DND-41 (cell line): ENCODE results near the gene GNAS-AS1.

Experiments
- ATAC-seq: fragments of 200-7000 bp; cut with Tn5 transposase; 3 replicates; pipeline ENCODE4 v1.9.1; 2021; ENCODE audit warnings: low read depth; ENCODE audit not compliant: insufficient read depth
- DNase-seq: peaks from one replicate; pipeline ENCODE4 v3.0.0-alpha.2; 2020
- H2AFZ ChIP-seq: 2 replicates; pipeline ENCODE4 v1.6.0; 2012; ENCODE audit warnings: low read depth, low read length
- H3K27ac ChIP-seq: 2 replicates; pipeline ENCODE4 v1.5.1; 2012; ENCODE audit warnings: low read length, inconsistent platforms
- H3K27me3 ChIP-seq: fragments of 200-600 bp; sonication (generic); 2 replicates; pipeline ENCODE4 v1.6.0; 2012; ENCODE audit warnings: low read length, mild to moderate bottlenecking, inconsistent platforms; ENCODE audit not compliant: insufficient read depth, poor library complexity
- H3K36me3 ChIP-seq: 2 replicates; pipeline ENCODE4 v1.5.1; 2012; ENCODE audit warnings: low read length, inconsistent platforms; ENCODE audit not compliant: insufficient read depth
- H3K4me1 ChIP-seq: 2 replicates; pipeline ENCODE4 v1.5.1; 2012; ENCODE audit warnings: mild to moderate bottlenecking, low read length; ENCODE audit not compliant: insufficient read depth
- H3K4me2 ChIP-seq: 2 replicates; pipeline ENCODE4 v1.6.0; 2012; ENCODE audit warnings: mild to moderate bottlenecking, moderate library complexity, low read length, inconsistent platforms; ENCODE audit not compliant: insufficient read depth
- H3K4me3 ChIP-seq, 2 experiments: fragments of 200-600 bp in 1 of 2; shearing (Covaris generic) in 1 of 2; 2 replicates each; pipeline ENCODE4 v1.5.1; 2012 to 2016; ENCODE audit warnings: inconsistent platforms in 2 of 2, low read length in 2 of 2, mild to moderate bottlenecking in 2 of 2, low read depth in 1 of 2, moderate library complexity in 1 of 2
- H3K79me2 ChIP-seq: 2 replicates; pipeline ENCODE4 v1.6.0; 2012; ENCODE audit warnings: low read length, inconsistent platforms; ENCODE audit not compliant: insufficient read depth
- H3K9ac ChIP-seq: 2 replicates; pipeline ENCODE4 v1.6.0; 2012; ENCODE audit warnings: low read depth, mild to moderate bottlenecking, inconsistent platforms, low read length, moderate library complexity
- H3K9me3 ChIP-seq: 2 replicates; pipeline ENCODE4 v1.5.1; 2012; ENCODE audit warnings: low read length, moderate library complexity, mild to moderate bottlenecking, inconsistent platforms; ENCODE audit not compliant: insufficient read depth, severe bottlenecking
- H4K20me1 ChIP-seq: 2 replicates; pipeline ENCODE4 v1.6.0; 2012; ENCODE audit warnings: low read length; ENCODE audit not compliant: insufficient read depth
- EZH2 ChIP-seq: IDR thresholded peaks from 3 replicates; pipeline ENCODE4 v1.6.1; 2012; ENCODE audit warnings: borderline replicate concordance, low read depth, mild to moderate bottlenecking, moderate library complexity, low read length, inconsistent platforms; ENCODE audit not compliant: severe bottlenecking
- TF ChIP-seq, protein P1 (sequence below): IDR thresholded peaks from 2 replicates; pipeline ENCODE4 v1.5.1; 2012; ENCODE audit warnings: borderline replicate concordance, low read length, moderate library complexity, mild to moderate bottlenecking; ENCODE audit not compliant: poor library complexity, severe bottlenecking; ENCODE audit errors: extremely low read depth

Gene GNAS-AS1

DNA sequence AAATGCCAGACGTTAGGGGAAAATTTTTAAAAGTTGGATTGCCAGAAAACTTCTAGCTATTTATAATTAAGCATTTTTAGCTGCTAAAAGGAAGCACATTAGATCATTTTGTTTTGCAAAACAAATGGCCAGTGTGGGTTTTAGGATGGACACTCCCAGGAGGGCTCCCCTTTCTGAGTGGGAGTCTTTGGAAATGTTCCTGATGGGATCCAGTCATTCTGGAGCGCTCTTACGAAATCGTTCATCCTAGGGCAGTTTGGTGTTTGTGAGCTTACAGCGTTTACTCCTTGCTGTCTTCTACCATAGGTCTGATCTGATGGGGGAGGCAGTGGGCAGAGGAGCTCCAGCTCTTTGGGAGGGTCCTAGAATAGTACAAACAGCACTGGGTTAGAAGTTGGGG lies 16.5 kb upstream of the GNAS-AS1 start:
- ATAC-seq (no peak), DNase-seq (no peak)
- H3K79me2 ChIP-seq, result no peaks in the 10 kb centered on the region
- H3K27me3 ChIP-seq, result peaks cover 15% of the 10 kb centered on the region
- H3K9me3 ChIP-seq, result no peaks in the 10 kb centered on the region
- TF ChIP-seq EZH2, result no peak
- TF ChIP-seq, protein P1, sequence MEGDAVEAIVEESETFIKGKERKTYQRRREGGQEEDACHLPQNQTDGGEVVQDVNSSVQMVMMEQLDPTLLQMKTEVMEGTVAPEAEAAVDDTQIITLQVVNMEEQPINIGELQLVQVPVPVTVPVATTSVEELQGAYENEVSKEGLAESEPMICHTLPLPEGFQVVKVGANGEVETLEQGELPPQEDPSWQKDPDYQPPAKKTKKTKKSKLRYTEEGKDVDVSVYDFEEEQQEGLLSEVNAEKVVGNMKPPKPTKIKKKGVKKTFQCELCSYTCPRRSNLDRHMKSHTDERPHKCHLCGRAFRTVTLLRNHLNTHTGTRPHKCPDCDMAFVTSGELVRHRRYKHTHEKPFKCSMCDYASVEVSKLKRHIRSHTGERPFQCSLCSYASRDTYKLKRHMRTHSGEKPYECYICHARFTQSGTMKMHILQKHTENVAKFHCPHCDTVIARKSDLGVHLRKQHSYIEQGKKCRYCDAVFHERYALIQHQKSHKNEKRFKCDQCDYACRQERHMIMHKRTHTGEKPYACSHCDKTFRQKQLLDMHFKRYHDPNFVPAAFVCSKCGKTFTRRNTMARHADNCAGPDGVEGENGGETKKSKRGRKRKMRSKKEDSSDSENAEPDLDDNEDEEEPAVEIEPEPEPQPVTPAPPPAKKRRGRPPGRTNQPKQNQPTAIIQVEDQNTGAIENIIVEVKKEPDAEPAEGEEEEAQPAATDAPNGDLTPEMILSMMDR, result no peak
- no peaks in the 10 kb centered on the region for H3K36me3 ChIP-seq
- H3K4me1 ChIP-seq, result no peaks in the 10 kb centered on the region
- H3K4me2 ChIP-seq, result no peak overlapping the region
- H3K9ac ChIP-seq, result no peak overlapping the region
- no peaks in the 10 kb centered on the region for H4K20me1 ChIP-seq
- H3K27ac ChIP-seq, result no peak overlapping the region
- H3K4me3 ChIP-seq, result no peak overlapping the region
- H2AFZ ChIP-seq, result no peak overlapping the region

- no peak for DNase-seq
- H3K4me2 ChIP-seq, result no peak overlapping the region
Observed at GRCh38 chr20:58865843-58866242, 15.1 kb upstream of the GNAS-AS1 start.

GRCh38 chr20:58864346-58864745 lies 13.6 kb upstream of the GNAS-AS1 start:
- H4K20me1 ChIP-seq, result no peaks in the 10 kb centered on the region
- ATAC-seq (no peak), DNase-seq (no peak)
- no peak overlapping the region for H3K4me3 ChIP-seq
- no peak overlapping the region for H2AFZ ChIP-seq
- H3K27me3 ChIP-seq, result peaks cover 22% of the 10 kb centered on the region
- no peaks in the 10 kb centered on the region for H3K36me3 ChIP-seq
- H3K79me2 ChIP-seq, result no peaks in the 10 kb centered on the region
- H3K9ac ChIP-seq, result no peak overlapping the region
- H3K4me1 ChIP-seq, result no peaks in the 10 kb centered on the region
- H3K4me2 ChIP-seq, result no peak overlapping the region
- H3K27ac ChIP-seq, result no peak overlapping the region
- no peaks in the 10 kb centered on the region for H3K9me3 ChIP-seq
- TF ChIP-seq, protein P1, result peak; percentile 53
- no peak for TF ChIP-seq EZH2

More at GRCh38 chr20:58865843-58866242, 15.1 kb upstream of the GNAS-AS1 start:
- no peaks in the 10 kb centered on the region for H3K9me3 ChIP-seq
- TF ChIP-seq, protein P1, result no peak
- no peak for TF ChIP-seq EZH2
- no peaks in the 10 kb centered on the region for H3K4me1 ChIP-seq
- peaks cover 19% of the 10 kb centered on the region for H3K27me3 ChIP-seq
- no peak overlapping the region for H2AFZ ChIP-seq
- no peak overlapping the region for H3K4me3 ChIP-seq
- no peak overlapping the region for H3K27ac ChIP-seq
- ATAC-seq, result no peak
- no peaks in the 10 kb centered on the region for H4K20me1 ChIP-seq
- H3K36me3 ChIP-seq, result no peaks in the 10 kb centered on the region
- H3K79me2 ChIP-seq, result no peaks in the 10 kb centered on the region
- H3K9ac ChIP-seq, result no peak overlapping the region
